Endothelial cell of umbilical vein (primary cell): ENCODE results near the gene CRB1. TPM values are rescaled to one million over a fixed set of nuclear protein-coding genes. Genes with fewer than 3 reads are reported as not detected.
"Not testable (repeated sequence)": the region's sequence is repeated elsewhere in the genome, so short reads cannot be mapped to it uniquely, and the experiment has no call there.

ENCODE experiments used
- BruUV-seq: library from RNA; stranded (reverse); fragments of 400-500 nt; replicated peaks from 2 replicates; lab custom pipeline; 2021; lab: Mats Ljungman, UMichigan
- CTCF ChIA-PET: fragments of 300-600, 350-600 bp; sonication (Branson Sonifier 250); formaldehyde crosslinking; loops from one replicate; lab custom pipeline; 2021; ENCODE audit warnings: antibody characterized with exemption, inconsistent platforms; lab: Charles Lee
- POLR2A ChIA-PET: fragments of 300-600, 350-600 bp; sonication (Branson Sonifier 250); formaldehyde crosslinking; loops from one replicate; lab custom pipeline; 2021; ENCODE audit warnings: antibody characterized with exemption, inconsistent platforms; lab: Charles Lee
- DNase-seq: peaks from one replicate; pipeline ENCODE4 v3.0.0-alpha.2; 2011; ENCODE audit warnings: low read depth, low spot score
- FAIRE-seq: peaks from 2 replicates; lab custom pipeline; 2011; peaks lifted over from hg19 to GRCh38; lab: Jason Lieb, UNC
- H2AFZ ChIP-seq: 2 replicates; pipeline ENCODE4 v1.6.0; 2012; ENCODE audit warnings: low read depth, low read length, control low read depth, inconsistent platforms
- H3K27ac ChIP-seq: 2 replicates; pipeline ENCODE4 v1.5.1; 2011; ENCODE audit warnings: low read depth, mild to moderate bottlenecking, control low read depth, low read length, moderate library complexity; ENCODE audit not compliant: insufficient read depth
- H3K27me3 ChIP-seq, 2 experiments: 2 replicates each; pipeline versions ENCODE4 v1.6.0 to v1.6.1; 2011; ENCODE audit warnings: low read length in 2 of 2, mixed read lengths in 1 of 2; ENCODE audit not compliant: control insufficient read depth in 2 of 2, insufficient read depth in 2 of 2
- H3K36me3 ChIP-seq, 2 experiments: 2 replicates in 1 of 2; 3 replicates in 1 of 2; pipeline ENCODE4 v1.5.1; 2011; ENCODE audit warnings: low read length in 2 of 2, mild to moderate bottlenecking in 1 of 2, moderate library complexity in 1 of 2; ENCODE audit not compliant: control insufficient read depth in 2 of 2, insufficient read depth in 2 of 2; ENCODE audit errors: extremely low read depth in 1 of 2
- H3K4me1 ChIP-seq: 3 replicates; pipeline ENCODE4 v1.5.1; 2011; ENCODE audit warnings: mild to moderate bottlenecking, low read length; ENCODE audit not compliant: control insufficient read depth, insufficient read depth; ENCODE audit errors: extremely low read depth
- H3K4me2 ChIP-seq: 2 replicates; pipeline ENCODE4 v1.6.1; 2011; ENCODE audit warnings: low read length, control low read depth, mixed read lengths; ENCODE audit not compliant: insufficient read depth
- H3K4me3 ChIP-seq, 3 experiments: fragments of 200-600 bp in 1 of 3; sonication (generic), shearing (Covaris generic) in 1 of 3; replicated peaks in 1 of 3; 2 replicates each; pipeline ENCODE4 v1.5.1; 2011 to 2016; ENCODE audit warnings: control low read depth in 3 of 3, low read length in 3 of 3, mild to moderate bottlenecking in 2 of 3, inconsistent platforms in 1 of 3, low read depth in 1 of 3, moderate library complexity in 1 of 3; ENCODE audit not compliant: insufficient read depth in 1 of 3
- H3K79me2 ChIP-seq: 2 replicates; pipeline ENCODE4 v1.6.0; 2012; ENCODE audit warnings: low read length, inconsistent platforms; ENCODE audit not compliant: control insufficient read depth, insufficient read depth
- H3K9ac ChIP-seq: replicated peaks from 2 replicates; pipeline ENCODE3; 2011; ENCODE audit warnings: low read length, control low read depth; ENCODE audit not compliant: insufficient read depth; ENCODE audit errors: extremely low read depth
- H3K9me1 ChIP-seq: replicated peaks from 3 replicates; pipeline ENCODE4 v1.6.0; 2011; ENCODE audit warnings: mild to moderate bottlenecking, low read length; ENCODE audit not compliant: control insufficient read depth, insufficient read depth; ENCODE audit errors: extremely low read depth
- H3K9me3 ChIP-seq: replicated peaks from 2 replicates; pipeline ENCODE4 v1.5.1; 2012; ENCODE audit warnings: low read length, inconsistent platforms; ENCODE audit not compliant: control insufficient read depth, insufficient read depth
- H4K20me1 ChIP-seq: replicated peaks from 2 replicates; pipeline ENCODE3; 2011; ENCODE audit warnings: mild to moderate bottlenecking, low read length; ENCODE audit not compliant: control insufficient read depth, insufficient read depth; ENCODE audit errors: extremely low read depth
- EZH2 ChIP-seq: IDR thresholded peaks from 2 replicates; pipeline ENCODE4 v1.6.1; 2012; ENCODE audit warnings: borderline replicate concordance, low read depth, mild to moderate bottlenecking, moderate library complexity, low read length, inconsistent platforms; ENCODE audit not compliant: severe bottlenecking
- FOS ChIP-seq: IDR thresholded peaks from 2 replicates; pipeline ENCODE4 v1.6.1; 2011; ENCODE audit warnings: mild to moderate bottlenecking, low read length, moderate library complexity, borderline replicate concordance; ENCODE audit not compliant: insufficient read depth
- GATA2 ChIP-seq: IDR thresholded peaks from 2 replicates; pipeline ENCODE4 v1.7.0; 2011; ENCODE audit warnings: low read depth, mild to moderate bottlenecking, moderate library complexity, mixed read lengths, low read length; ENCODE audit not compliant: insufficient read length, insufficient read depth
- JUN ChIP-seq: IDR thresholded peaks from 2 replicates; pipeline ENCODE4 v1.6.1; 2011; ENCODE audit warnings: borderline replicate concordance, low read depth; ENCODE audit not compliant: insufficient read length, insufficient read depth
- MYC ChIP-seq: IDR thresholded peaks from one replicate; pipeline ENCODE4 v1.6.1; 2011; ENCODE audit warnings: mild to moderate bottlenecking, low read depth, low read length
- POLR2A ChIP-seq: IDR thresholded peaks from 2 replicates; pipeline ENCODE4 v1.6.1; 2012; ENCODE audit warnings: low read depth, mild to moderate bottlenecking, control low read depth, low read length
- POLR2AphosphoS5 ChIP-seq: IDR thresholded peaks from 2 replicates; pipeline ENCODE4 v1.6.1; 2012; ENCODE audit warnings: low read depth, mild to moderate bottlenecking, control low read depth, low read length, moderate library complexity; ENCODE audit not compliant: insufficient read depth
- dilution Hi-C: fragments of 300-500 bp; cut with MboI; formaldehyde crosslinking; loops from one replicate; pipeline ENCODE4 v1.15.0; 2019; ENCODE audit warnings: low sequenced_read_pairs; ENCODE audit not compliant: extremely low pct_ligation_motif_present
- intact Hi-C: fragments of 100-400 bp; cut with micrococcal nuclease; formaldehyde crosslinking; loops from one replicate; pipeline ENCODE4 v1.10.0; 2022
- polyA plus RNA-seq, 4 experiments: library from polyadenylated mRNA; depleted of rRNA in 3 of 4; stranded (reverse) in 3 of 4; unstranded in 1 of 4; fragments of >200 nt; gene quantifications; 2 replicates each; pipeline versions ENCODE4 v1.2.1 to v1.2.3, GENCODE V29; 2011 to 2012; ENCODE audit warnings: missing spikeins in 1 of 4
- total RNA-seq: library from RNA; stranded (reverse); gene quantifications from 2 replicates; pipeline ENCODE4 v1.2.3, GENCODE V29; 2021
- TF ChIP-seq, protein P1 (sequence below), 2 donors: IDR thresholded peaks; 1 replicate in 1 of 2; 2 replicates in 1 of 2; pipeline ENCODE4 v1.5.1; 2011; ENCODE audit warnings: low read length in 2 of 2, mild to moderate bottlenecking in 2 of 2, moderate library complexity in 2 of 2, control low read depth in 1 of 2, inconsistent platforms in 1 of 2, low read depth in 1 of 2; ENCODE audit not compliant: insufficient read depth in 1 of 2; ENCODE audit errors: extremely low read depth in 1 of 2
- TF ChIP-seq, protein P2 (sequence below): IDR thresholded peaks from 2 replicates; pipeline ENCODE4 v1.6.1; 2011; ENCODE audit not compliant: insufficient read depth, insufficient read length

CRB1 gene
- total and polyA plus RNA-seq, 2 donors (not counting 3 experiments of a cell fraction or from before 2014, with no cell fraction given) = not detected

DNA sequence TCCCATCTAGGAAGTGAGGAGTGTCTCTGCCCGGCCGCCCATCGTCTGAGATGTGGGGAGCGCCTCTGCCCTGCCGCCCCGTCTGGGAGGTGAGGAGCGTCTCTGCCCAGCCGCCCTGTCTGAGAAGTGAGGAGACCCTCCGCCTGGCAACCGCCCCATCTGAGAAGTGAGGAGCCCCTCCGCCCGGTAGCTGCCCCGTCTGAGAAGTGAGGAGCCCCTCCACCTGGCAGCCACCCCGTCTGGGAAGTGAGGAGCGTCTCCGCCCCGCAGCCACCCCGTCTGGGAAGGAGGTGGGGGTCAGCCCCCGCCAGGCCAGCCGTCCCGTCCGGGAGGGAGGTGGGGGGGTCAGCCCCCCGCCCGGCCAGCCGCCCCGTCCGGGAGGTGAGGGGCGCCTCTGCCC, 137.6 kb downstream of the CRB1 start:
- BruUV-seq, H4K20me1 ChIP-seq, H3K9me1 ChIP-seq, H3K9me3 ChIP-seq, H3K9ac ChIP-seq, H2AFZ ChIP-seq, H3K27ac ChIP-seq, POLR2A ChIA-PET, CTCF ChIA-PET, FAIRE-seq, H3K4me2 ChIP-seq, H3K79me2 ChIP-seq, dilution Hi-C loops, H3K36me3 ChIP-seq, DNase-seq, H3K4me1 ChIP-seq, H3K27me3 ChIP-seq, H3K4me3 ChIP-seq: not testable (repeated sequence)
- intact Hi-C loops = loop anchor here (10.0 kb wide), 1 partner anchor 1279 kb away; no protein-coding TSS in a partner anchor

DNA sequence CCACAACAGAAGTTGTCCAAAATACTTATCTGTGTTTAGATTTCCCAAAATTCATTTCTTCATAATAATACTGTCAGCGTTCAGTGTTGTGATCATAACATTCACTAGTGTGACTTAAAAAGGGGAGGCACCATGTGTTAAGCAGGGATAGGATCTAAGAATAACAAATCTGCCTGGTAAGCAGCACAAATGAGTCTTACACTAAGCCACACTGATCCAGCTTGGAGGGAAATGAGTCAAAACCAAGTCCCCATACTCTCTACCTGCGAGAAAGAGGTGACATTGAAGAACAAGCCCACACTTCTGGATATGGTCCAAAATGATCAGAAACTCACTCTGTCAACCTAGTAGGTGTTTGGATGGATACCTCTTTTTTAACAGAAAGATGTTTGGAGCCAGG, 145.5 kb downstream of the CRB1 start:
- H3K9ac ChIP-seq = no peak overlapping the region
- H3K36me3 ChIP-seq = no peaks in the 10 kb centered on the region
- H3K4me1 ChIP-seq = no peaks in the 10 kb centered on the region
- no peak overlapping the region for H3K4me3 ChIP-seq
- no peak for TF ChIP-seq JUN
- TF ChIP-seq, protein P1, sequence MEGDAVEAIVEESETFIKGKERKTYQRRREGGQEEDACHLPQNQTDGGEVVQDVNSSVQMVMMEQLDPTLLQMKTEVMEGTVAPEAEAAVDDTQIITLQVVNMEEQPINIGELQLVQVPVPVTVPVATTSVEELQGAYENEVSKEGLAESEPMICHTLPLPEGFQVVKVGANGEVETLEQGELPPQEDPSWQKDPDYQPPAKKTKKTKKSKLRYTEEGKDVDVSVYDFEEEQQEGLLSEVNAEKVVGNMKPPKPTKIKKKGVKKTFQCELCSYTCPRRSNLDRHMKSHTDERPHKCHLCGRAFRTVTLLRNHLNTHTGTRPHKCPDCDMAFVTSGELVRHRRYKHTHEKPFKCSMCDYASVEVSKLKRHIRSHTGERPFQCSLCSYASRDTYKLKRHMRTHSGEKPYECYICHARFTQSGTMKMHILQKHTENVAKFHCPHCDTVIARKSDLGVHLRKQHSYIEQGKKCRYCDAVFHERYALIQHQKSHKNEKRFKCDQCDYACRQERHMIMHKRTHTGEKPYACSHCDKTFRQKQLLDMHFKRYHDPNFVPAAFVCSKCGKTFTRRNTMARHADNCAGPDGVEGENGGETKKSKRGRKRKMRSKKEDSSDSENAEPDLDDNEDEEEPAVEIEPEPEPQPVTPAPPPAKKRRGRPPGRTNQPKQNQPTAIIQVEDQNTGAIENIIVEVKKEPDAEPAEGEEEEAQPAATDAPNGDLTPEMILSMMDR (IDR thresholded peaks at IDR 0.05; ENCODE audit: extremely low read depth in 1 of 2, insufficient read depth in 1 of 2, low read depth in 1 of 2, low read length in 2 of 2) = no peak
- no peak for TF ChIP-seq MYC
- TF ChIP-seq POLR2A = no peak
- TF ChIP-seq, protein P2, sequence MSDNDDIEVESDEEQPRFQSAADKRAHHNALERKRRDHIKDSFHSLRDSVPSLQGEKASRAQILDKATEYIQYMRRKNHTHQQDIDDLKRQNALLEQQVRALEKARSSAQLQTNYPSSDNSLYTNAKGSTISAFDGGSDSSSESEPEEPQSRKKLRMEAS = no peak
- TF ChIP-seq GATA2 = no peak
- no peak for TF ChIP-seq EZH2
- TF ChIP-seq POLR2AphosphoS5 = no peak
- no peak for TF ChIP-seq FOS
- no peak overlapping the region for H3K27ac ChIP-seq
- H3K4me2 ChIP-seq = no peak overlapping the region
- intact Hi-C loops = no loop called here
- dilution Hi-C loops = no loop called here
- no peaks in the 10 kb centered on the region for H3K9me1 ChIP-seq
- FAIRE-seq = no peak
- no peak overlapping the region for H2AFZ ChIP-seq
- no peaks in the 10 kb centered on the region for H3K9me3 ChIP-seq
- no peak for DNase-seq
- ChIA-PET POLR2A (no interaction called here), CTCF (interaction anchor here (1.3 kb wide), 1 partner anchor 14 kb away, joined by 6 read pairs; no protein-coding TSS in a partner anchor)
- no peaks in the 10 kb centered on the region for H3K79me2 ChIP-seq
- no TSS peak for BruUV-seq
- no peaks in the 10 kb centered on the region for H4K20me1 ChIP-seq
- H3K27me3 ChIP-seq = peaks cover 0 to 2% of the 10 kb centered on the region in 2 experiments
